ENCODE measurements around the gene PTH2.

The PTH2 gene

GRCh38 chr19:49439836-49440235 lies 16.6 kb upstream of the PTH2 start:
- peaks cover 73% of the 10 kb centered on the region for H3K27me3 ChIP-seq (replicated peaks; ENCODE audit: insufficient read depth, low read length)
- no peak overlapping the region for H3K4me2 ChIP-seq (ENCODE audit: low read depth, low read length)
- no peaks in the 10 kb centered on the region for H3K4me1 ChIP-seq (ENCODE audit: low read length)
- no peaks in the 10 kb centered on the region for H3F3A ChIP-seq (ENCODE audit: insufficient read depth, low read length)
- no peak overlapping the region for H3K9ac ChIP-seq (ENCODE audit: low read length)
- no peak overlapping the region for H3K27ac ChIP-seq (ENCODE audit: low read length)
- no peaks in the 10 kb centered on the region for H3K9me3 ChIP-seq (replicated peaks; ENCODE audit: insufficient read depth, low read length)
- DNase-seq: no peak
- H2AFZ ChIP-seq (ENCODE audit: low read length): no peak overlapping the region
- no peaks in the 10 kb centered on the region for H3K9me2 ChIP-seq (replicated peaks; ENCODE audit: insufficient read depth, low read length)
- no peaks in the 10 kb centered on the region for H3K36me3 ChIP-seq (replicated peaks; ENCODE audit: insufficient read depth, low read length)
- H3K4me3 ChIP-seq (ENCODE audit: low read length): no peak overlapping the region
- TF ChIP-seq EZH2phosphoT487 (IDR thresholded peaks at IDR 0.05; ENCODE audit: low read length) (no peak), CTCF (IDR thresholded peaks at IDR 0.05; ENCODE audit: low read length) (no peak), EZH2 (optimal IDR thresholded peaks at IDR 0.05; ENCODE audit: low read depth, low read length) (no peak)
- H4K20me1 ChIP-seq (ENCODE audit: insufficient read depth, low read length): no peaks in the 10 kb centered on the region
- H3K79me2 ChIP-seq (ENCODE audit: low read length): no peaks in the 10 kb centered on the region

- no peak overlapping the region for H3K27ac ChIP-seq (ENCODE audit: low read length)
- H3K9ac ChIP-seq (ENCODE audit: low read length): no peak overlapping the region
- TF ChIP-seq CTCF (IDR thresholded peaks at IDR 0.05; ENCODE audit: low read length) (no peak), EZH2phosphoT487 (IDR thresholded peaks at IDR 0.05; ENCODE audit: low read length) (no peak), EZH2 (optimal IDR thresholded peaks at IDR 0.05; ENCODE audit: low read depth, low read length) (no peak)
- no peak overlapping the region for H3K4me2 ChIP-seq (ENCODE audit: low read depth, low read length)
- H3K9me3 ChIP-seq (replicated peaks; ENCODE audit: insufficient read depth, low read length): no peaks in the 10 kb centered on the region
- H3K27me3 ChIP-seq (replicated peaks; ENCODE audit: insufficient read depth, low read length): peaks cover 89% of the 10 kb centered on the region
- H3K4me3 ChIP-seq (ENCODE audit: low read length): no peak overlapping the region
- no peaks in the 10 kb centered on the region for H3K36me3 ChIP-seq (replicated peaks; ENCODE audit: insufficient read depth, low read length)
- H3K4me1 ChIP-seq (ENCODE audit: low read length): no peaks in the 10 kb centered on the region
- no peak overlapping the region for H2AFZ ChIP-seq (ENCODE audit: low read length)
- H3K9me2 ChIP-seq (replicated peaks; ENCODE audit: insufficient read depth, low read length): no peaks in the 10 kb centered on the region
- no peak for DNase-seq
- H4K20me1 ChIP-seq (ENCODE audit: insufficient read depth, low read length): no peaks in the 10 kb centered on the region
- H3F3A ChIP-seq (ENCODE audit: insufficient read depth, low read length): no peaks in the 10 kb centered on the region
- no peaks in the 10 kb centered on the region for H3K79me2 ChIP-seq (ENCODE audit: low read length)
Observed at GRCh38 chr19:49438261-49438660, 15.0 kb upstream of the PTH2 start.

GRCh38 chr19:49437231-49437630 lies 14.0 kb upstream of the PTH2 start:
- Histone ChIP-seq H3K4me3 (ENCODE audit: low read length) (no peak overlapping the region), H3K9ac (ENCODE audit: low read length) (no peak overlapping the region), H3K27me3 (replicated peaks; ENCODE audit: insufficient read depth, low read length) (peaks cover 97% of the 10 kb centered on the region), H3K27ac (ENCODE audit: low read length) (no peak overlapping the region), H3K36me3 (replicated peaks; ENCODE audit: insufficient read depth, low read length) (no peaks in the 10 kb centered on the region), H3F3A (ENCODE audit: insufficient read depth, low read length) (no peaks in the 10 kb centered on the region), H3K79me2 (ENCODE audit: low read length) (no peaks in the 10 kb centered on the region), H3K9me3 (replicated peaks; ENCODE audit: insufficient read depth, low read length) (no peaks in the 10 kb centered on the region), H3K4me1 (ENCODE audit: low read length) (no peaks in the 10 kb centered on the region), H3K4me2 (ENCODE audit: low read depth, low read length) (no peak overlapping the region), H3K9me2 (replicated peaks; ENCODE audit: insufficient read depth, low read length) (no peaks in the 10 kb centered on the region), H4K20me1 (ENCODE audit: insufficient read depth, low read length) (no peaks in the 10 kb centered on the region), H2AFZ (ENCODE audit: low read length) (no peak overlapping the region)
- TF ChIP-seq CTCF (IDR thresholded peaks at IDR 0.05; ENCODE audit: low read length): no peak
- no peak for TF ChIP-seq EZH2 (optimal IDR thresholded peaks at IDR 0.05; ENCODE audit: low read depth, low read length)
- TF ChIP-seq EZH2phosphoT487 (IDR thresholded peaks at IDR 0.05; ENCODE audit: low read length): no peak
- DNase-seq: no peak

All from MM.1S (cell line).